Lower leg skin (tissue), 4 donors: ENCODE measurements around the gene CDK17. TPM values are rescaled to one million over a fixed set of nuclear protein-coding genes. Genes with fewer than 3 reads are reported as not detected.
"Not testable (repeated sequence)": the region's sequence is repeated elsewhere in the genome, so short reads cannot be mapped to it uniquely, and the experiment has no call there.

Experiments
- DNase-seq, 2 donors: peaks; one replicate each; pipeline ENCODE4 v3.0.0-alpha.2; 2019; ENCODE audit warnings: low spot score in 2 of 2
- H3K4me3 ChIP-seq: fragments of 200-600 bp; sonication (generic); 2 replicates; pipeline ENCODE4 v1.5.1; 2017; ENCODE audit warnings: mild to moderate bottlenecking, low read depth; ENCODE audit not compliant: poor library complexity, severe bottlenecking
- POLR2A ChIP-seq, 2 donors: fragments of 450-650 bp; IDR thresholded peaks; one replicate each; pipeline ENCODE4 v1.6.1; 2016 to 2017; ENCODE audit warnings: antibody characterized with exemption in 2 of 2, mild to moderate bottlenecking in 1 of 2, moderate library complexity in 1 of 2
- WGBS, 2 donors: methylation state at CpG; one replicate each; pipeline ENCODE4 v1.1.5; 2018; 5-methylcytosine and 5-hydroxymethylcytosine counted together
- intact Hi-C: fragments of 100-400 bp; cut with DNase I; formaldehyde crosslinking; loops from one replicate; pipeline ENCODE4 v1.15.0; 2023; ENCODE audit warnings: low total_unique reads
- total RNA-seq, 4 donors: library from RNA; depleted of rRNA; stranded (reverse); fragments of >200 nt; gene quantifications; one replicate each; pipeline ENCODE4 v1.1.0, GENCODE V29; 2016
- TF ChIP-seq, protein P1 (sequence below), 3 donors: fragments of 450-650 bp; IDR thresholded peaks; one replicate each; pipeline ENCODE4 v1.5.1; 2016; ENCODE audit warnings: antibody characterized with exemption in 3 of 3, mild to moderate bottlenecking in 3 of 3, moderate library complexity in 2 of 3

Gene CDK17
- total RNA-seq, 4 donors from 2014 or later, result 27.3 to 41.9 (median 30.8) TPM

DNA sequence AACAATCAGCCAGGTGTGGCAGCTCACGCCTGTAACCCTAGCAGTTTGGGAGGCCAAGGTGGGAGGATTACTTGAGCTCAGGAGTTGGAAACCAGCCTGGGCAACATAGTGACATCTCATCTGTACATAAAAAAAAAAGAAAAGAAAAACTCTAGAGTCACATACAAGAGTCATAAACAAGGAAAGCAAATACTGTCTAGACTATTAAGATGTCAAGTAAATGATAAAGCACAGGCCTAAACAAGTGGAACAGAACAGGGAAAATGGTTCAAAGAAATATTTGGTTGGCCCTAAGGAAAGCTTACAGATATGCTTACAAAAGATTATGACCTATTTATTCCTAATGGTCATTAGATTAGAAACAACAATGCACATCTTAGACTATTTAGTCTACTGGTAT, 12.3 kb downstream of the CDK17 start:
- intact Hi-C loops, result no loop called here
- DNase-seq, result no peak
- TF ChIP-seq, protein P1, sequence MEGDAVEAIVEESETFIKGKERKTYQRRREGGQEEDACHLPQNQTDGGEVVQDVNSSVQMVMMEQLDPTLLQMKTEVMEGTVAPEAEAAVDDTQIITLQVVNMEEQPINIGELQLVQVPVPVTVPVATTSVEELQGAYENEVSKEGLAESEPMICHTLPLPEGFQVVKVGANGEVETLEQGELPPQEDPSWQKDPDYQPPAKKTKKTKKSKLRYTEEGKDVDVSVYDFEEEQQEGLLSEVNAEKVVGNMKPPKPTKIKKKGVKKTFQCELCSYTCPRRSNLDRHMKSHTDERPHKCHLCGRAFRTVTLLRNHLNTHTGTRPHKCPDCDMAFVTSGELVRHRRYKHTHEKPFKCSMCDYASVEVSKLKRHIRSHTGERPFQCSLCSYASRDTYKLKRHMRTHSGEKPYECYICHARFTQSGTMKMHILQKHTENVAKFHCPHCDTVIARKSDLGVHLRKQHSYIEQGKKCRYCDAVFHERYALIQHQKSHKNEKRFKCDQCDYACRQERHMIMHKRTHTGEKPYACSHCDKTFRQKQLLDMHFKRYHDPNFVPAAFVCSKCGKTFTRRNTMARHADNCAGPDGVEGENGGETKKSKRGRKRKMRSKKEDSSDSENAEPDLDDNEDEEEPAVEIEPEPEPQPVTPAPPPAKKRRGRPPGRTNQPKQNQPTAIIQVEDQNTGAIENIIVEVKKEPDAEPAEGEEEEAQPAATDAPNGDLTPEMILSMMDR (IDR thresholded peaks at IDR 0.05), result no peak
- TF ChIP-seq POLR2A (IDR thresholded peaks at IDR 0.05), result no peak
- WGBS, 2 donors, result 94 to 100% methylated on average over 1 of the region's 1 CpG
- H3K4me3 ChIP-seq, result no peak overlapping the region

DNA sequence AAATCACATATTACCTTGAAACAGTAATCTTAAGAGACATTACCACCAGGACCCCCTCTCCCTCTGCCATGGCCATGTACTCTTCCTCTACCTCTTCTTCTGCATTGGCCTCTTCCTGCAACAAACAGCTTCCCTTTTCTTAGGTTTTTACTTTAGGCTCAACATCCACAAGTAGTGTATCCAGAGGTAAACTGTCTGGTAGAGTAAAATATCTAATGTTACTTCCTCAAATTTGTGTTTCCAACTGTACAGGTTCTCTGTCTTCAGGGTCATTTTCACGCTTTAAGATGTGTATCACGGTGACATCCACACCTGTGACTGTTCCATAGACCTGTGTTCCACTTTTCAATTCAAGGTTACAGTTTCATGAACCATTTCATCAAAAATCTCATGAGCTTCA, 13.4 kb downstream of the CDK17 start:
- TF ChIP-seq POLR2A (IDR thresholded peaks at IDR 0.05), result no peak
- TF ChIP-seq, protein P1 (IDR thresholded peaks at IDR 0.05), result no peak
- intact Hi-C loops, result no loop called here
- no peak for DNase-seq
- no peak overlapping the region for H3K4me3 ChIP-seq
- 84 to 97% methylated on average over 2 of the region's 2 CpGs for WGBS, 2 donors

DNA sequence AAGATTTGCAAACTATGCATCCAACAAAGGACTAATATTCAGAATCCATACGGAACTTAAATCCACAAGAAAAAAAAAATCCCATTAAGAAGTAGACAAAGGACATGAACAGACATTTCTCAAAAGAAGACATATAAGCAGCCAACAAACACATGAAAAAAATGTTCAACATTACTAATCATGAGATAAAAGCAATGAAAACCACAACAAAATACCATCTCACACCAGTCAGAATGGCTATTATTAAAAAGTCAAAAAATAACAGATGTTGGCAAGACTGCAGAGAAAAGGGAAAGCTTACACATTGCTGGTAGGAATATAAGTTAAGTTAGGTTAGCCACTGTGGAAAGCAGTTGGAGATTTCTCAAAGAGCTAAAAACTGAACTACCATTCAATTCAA, 16.2 kb downstream of the CDK17 start:
- H3K4me3 ChIP-seq, result no peak overlapping the region
- TF ChIP-seq, protein P1 (IDR thresholded peaks at IDR 0.05), result no peak
- TF ChIP-seq POLR2A (IDR thresholded peaks at IDR 0.05), result no peak
- WGBS, 2 donors, result 74 to 75% methylated on average over 1 of the region's 1 CpG
- intact Hi-C loops, result no loop called here
- no peak for DNase-seq

DNA sequence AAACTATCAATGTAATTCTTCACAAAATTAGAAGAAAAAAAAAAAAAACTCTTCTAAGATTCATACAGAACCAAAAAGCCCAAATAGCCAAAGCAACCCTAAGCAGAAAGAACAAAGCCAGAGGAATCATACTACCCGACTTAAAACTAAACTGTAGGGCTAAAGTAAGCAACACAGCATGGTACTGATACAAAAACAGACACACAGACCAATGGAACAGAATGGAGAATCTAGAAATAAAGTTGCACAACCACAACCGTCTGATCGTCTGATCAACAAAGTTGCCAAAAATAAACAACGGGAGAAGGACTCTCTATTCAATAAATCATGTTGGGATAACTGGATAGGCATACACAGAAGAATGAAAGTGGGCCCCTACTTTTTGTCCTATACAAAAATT, 16.9 kb downstream of the CDK17 start:
- TF ChIP-seq, protein P1 (IDR thresholded peaks at IDR 0.05), result no peak
- TF ChIP-seq POLR2A (IDR thresholded peaks at IDR 0.05), result no peak
- intact Hi-C loops, result no loop called here
- DNase-seq, result no peak
- 54 to 57% methylated on average over 4 of the region's 4 CpGs for WGBS, 2 donors
- no peak overlapping the region for H3K4me3 ChIP-seq

DNA sequence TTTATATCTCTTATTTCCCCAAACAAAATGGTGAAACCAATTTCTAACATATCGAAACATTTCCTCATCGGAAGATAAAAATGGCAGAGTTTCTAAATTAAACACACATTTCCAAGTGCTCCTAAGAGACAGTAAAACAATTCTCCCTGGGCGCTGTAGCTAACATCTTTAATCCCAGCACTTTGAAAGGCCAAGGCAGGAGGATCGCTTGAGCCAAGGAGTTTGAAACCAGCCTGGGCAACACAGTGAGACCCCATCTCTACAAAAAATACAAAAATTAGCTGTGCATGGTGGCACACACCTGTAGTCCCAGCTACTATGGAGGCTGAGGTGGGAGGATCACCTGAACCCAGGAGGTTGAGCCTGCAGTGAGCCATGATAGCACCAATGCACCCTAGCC, 20.5 kb downstream of the CDK17 start:
- DNase-seq, H3K4me3 ChIP-seq, intact Hi-C loops: not testable (repeated sequence)
- 94 to 95% methylated on average over 4 of the region's 4 CpGs for WGBS, 2 donors

DNA sequence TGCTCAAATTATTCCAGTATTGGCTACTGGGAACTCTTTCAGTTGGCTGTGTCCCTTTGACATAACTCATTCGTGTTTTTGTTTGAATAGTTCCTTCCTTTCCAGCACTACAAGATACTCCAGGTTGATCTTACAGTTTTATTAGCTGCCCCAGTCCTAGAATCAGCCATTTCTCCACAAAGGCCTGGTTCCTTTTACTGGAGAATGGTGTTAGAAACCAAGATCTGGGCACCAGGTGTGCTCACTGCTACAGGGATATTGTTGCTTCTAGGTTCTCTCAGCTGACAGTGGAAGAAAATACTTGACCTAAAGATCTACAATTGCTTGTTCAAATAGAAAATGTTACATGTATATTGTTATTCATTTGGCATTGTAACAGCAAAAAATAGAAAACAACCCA, 21.9 kb downstream of the CDK17 start:
- TF ChIP-seq POLR2A (IDR thresholded peaks at IDR 0.05), result no peak
- TF ChIP-seq, protein P1 (IDR thresholded peaks at IDR 0.05), result no peak
- intact Hi-C loops, result no loop called here

More for the DNA sequence above, 21.9 kb downstream of the CDK17 start:
- no peak for DNase-seq
- WGBS, 2 donors, result 52 to 59% methylated on average over 1 of the region's 1 CpG
- H3K4me3 ChIP-seq, result no peak overlapping the region
